ENCODE data around the gene JTB.
A peak's percentile ranks its signal among the peaks of the same experiment; 100 is the strongest.

JTB gene

GRCh38 chr1:153944005-153944826 is 33.3 kb downstream of the JTB start:
- Histone ChIP-seq H3K4me3 (ENCODE audit: insufficient read depth, low read depth, low read length, poor library complexity, severe bottlenecking) (peak overlapping the region; percentile 79), H3K27ac (ENCODE audit: insufficient read depth, low read length, poor library complexity, severe bottlenecking) (peak overlapping the region; percentile 77), H3K27me3 (replicated peaks; ENCODE audit: control insufficient read depth, insufficient read depth, low read length, poor library complexity, severe bottlenecking) (no peaks in the 10 kb centered on the region), H3K36me3 (ENCODE audit: control insufficient read depth, insufficient read depth, low read length) (peaks cover 56% of the 10 kb centered on the region), H3K4me1 (ENCODE audit: control insufficient read depth, insufficient read depth, low read length, poor library complexity, severe bottlenecking) (peaks cover 25% of the 10 kb centered on the region), H3K9me3 (ENCODE audit: control insufficient read depth, low read length) (no peaks in the 10 kb centered on the region)
- DNase-seq = no peak

GRCh38 chr1:153942766-153943549 is 34.5 kb downstream of the JTB start:
- no peaks in the 10 kb centered on the region for H3K27me3 ChIP-seq (replicated peaks; ENCODE audit: control insufficient read depth, insufficient read depth, low read length, poor library complexity, severe bottlenecking)
- no peak for DNase-seq
- H3K4me1 ChIP-seq (ENCODE audit: control insufficient read depth, insufficient read depth, low read length, poor library complexity, severe bottlenecking) = peaks cover 25% of the 10 kb centered on the region
- H3K9me3 ChIP-seq (ENCODE audit: control insufficient read depth, low read length) = no peaks in the 10 kb centered on the region
- H3K27ac ChIP-seq (ENCODE audit: insufficient read depth, low read length, poor library complexity, severe bottlenecking) = peak overlapping the region; percentile 27
- H3K4me3 ChIP-seq (ENCODE audit: insufficient read depth, low read depth, low read length, poor library complexity, severe bottlenecking) = no peak overlapping the region
- peaks cover 50% of the 10 kb centered on the region for H3K36me3 ChIP-seq (ENCODE audit: control insufficient read depth, insufficient read depth, low read length)

- H3K36me3 ChIP-seq (ENCODE audit: control insufficient read depth, insufficient read depth, low read length) = peaks cover 55% of the 10 kb centered on the region
Measured at GRCh38 chr1:153941826-153942725, 35.4 kb downstream of the JTB start.

GRCh38 chr1:153940756-153941155 is 36.7 kb downstream of the JTB start:
- Histone ChIP-seq H3K27me3 (replicated peaks; ENCODE audit: control insufficient read depth, insufficient read depth, low read length, poor library complexity, severe bottlenecking) (no peaks in the 10 kb centered on the region), H3K4me1 (ENCODE audit: control insufficient read depth, insufficient read depth, low read length, poor library complexity, severe bottlenecking) (peaks cover 21% of the 10 kb centered on the region), H3K27ac (ENCODE audit: insufficient read depth, low read length, poor library complexity, severe bottlenecking) (no peak overlapping the region), H3K4me3 (ENCODE audit: insufficient read depth, low read depth, low read length, poor library complexity, severe bottlenecking) (no peak overlapping the region), H3K9me3 (ENCODE audit: control insufficient read depth, low read length) (no peaks in the 10 kb centered on the region), H3K36me3 (ENCODE audit: control insufficient read depth, insufficient read depth, low read length) (peaks cover 68% of the 10 kb centered on the region)
- DNase-seq = no peak

More at GRCh38 chr1:153941826-153942725, 35.4 kb downstream of the JTB start:
- DNase-seq = no peak
- no peak overlapping the region for H3K27ac ChIP-seq (ENCODE audit: insufficient read depth, low read length, poor library complexity, severe bottlenecking)
- peaks cover 25% of the 10 kb centered on the region for H3K4me1 ChIP-seq (ENCODE audit: control insufficient read depth, insufficient read depth, low read length, poor library complexity, severe bottlenecking)
- H3K4me3 ChIP-seq (ENCODE audit: insufficient read depth, low read depth, low read length, poor library complexity, severe bottlenecking) = no peak overlapping the region
- no peaks in the 10 kb centered on the region for H3K9me3 ChIP-seq (ENCODE audit: control insufficient read depth, low read length)
- no peaks in the 10 kb centered on the region for H3K27me3 ChIP-seq (replicated peaks; ENCODE audit: control insufficient read depth, insufficient read depth, low read length, poor library complexity, severe bottlenecking)

- no peak for DNase-seq
- Histone ChIP-seq H3K4me3 (ENCODE audit: insufficient read depth, low read depth, low read length, poor library complexity, severe bottlenecking) (no peak overlapping the region), H3K9me3 (ENCODE audit: control insufficient read depth, low read length) (no peaks in the 10 kb centered on the region), H3K27ac (ENCODE audit: insufficient read depth, low read length, poor library complexity, severe bottlenecking) (no peak overlapping the region), H3K27me3 (replicated peaks; ENCODE audit: control insufficient read depth, insufficient read depth, low read length, poor library complexity, severe bottlenecking) (no peaks in the 10 kb centered on the region), H3K4me1 (ENCODE audit: control insufficient read depth, insufficient read depth, low read length, poor library complexity, severe bottlenecking) (peaks cover 18% of the 10 kb centered on the region), H3K36me3 (ENCODE audit: control insufficient read depth, insufficient read depth, low read length) (peaks cover 80% of the 10 kb centered on the region)
Measured at GRCh38 chr1:153939476-153939875, 38.0 kb downstream of the JTB start.

GRCh38 chr1:153938996-153939395 is 38.5 kb downstream of the JTB start:
- Histone ChIP-seq H3K27ac (ENCODE audit: insufficient read depth, low read length, poor library complexity, severe bottlenecking) (no peak overlapping the region), H3K36me3 (ENCODE audit: control insufficient read depth, insufficient read depth, low read length) (peaks cover 85% of the 10 kb centered on the region), H3K4me3 (ENCODE audit: insufficient read depth, low read depth, low read length, poor library complexity, severe bottlenecking) (no peak overlapping the region), H3K9me3 (ENCODE audit: control insufficient read depth, low read length) (no peaks in the 10 kb centered on the region), H3K27me3 (replicated peaks; ENCODE audit: control insufficient read depth, insufficient read depth, low read length, poor library complexity, severe bottlenecking) (no peaks in the 10 kb centered on the region), H3K4me1 (ENCODE audit: control insufficient read depth, insufficient read depth, low read length, poor library complexity, severe bottlenecking) (peaks cover 14% of the 10 kb centered on the region)
- DNase-seq = no peak

GRCh38 chr1:153937331-153937730 is 40.1 kb downstream of the JTB start:
- Histone ChIP-seq H3K27me3 (replicated peaks; ENCODE audit: control insufficient read depth, insufficient read depth, low read length, poor library complexity, severe bottlenecking) (no peaks in the 10 kb centered on the region), H3K4me3 (ENCODE audit: insufficient read depth, low read depth, low read length, poor library complexity, severe bottlenecking) (no peak overlapping the region), H3K36me3 (ENCODE audit: control insufficient read depth, insufficient read depth, low read length) (peaks cover 93% of the 10 kb centered on the region), H3K9me3 (ENCODE audit: control insufficient read depth, low read length) (no peaks in the 10 kb centered on the region), H3K27ac (ENCODE audit: insufficient read depth, low read length, poor library complexity, severe bottlenecking) (no peak overlapping the region), H3K4me1 (ENCODE audit: control insufficient read depth, insufficient read depth, low read length, poor library complexity, severe bottlenecking) (no peaks in the 10 kb centered on the region)
- no peak for DNase-seq

GRCh38 chr1:153936011-153936802 is 41.3 kb downstream of the JTB start:
- Histone ChIP-seq H3K9me3 (ENCODE audit: control insufficient read depth, low read length) (no peaks in the 10 kb centered on the region), H3K27ac (ENCODE audit: insufficient read depth, low read length, poor library complexity, severe bottlenecking) (no peak overlapping the region), H3K27me3 (replicated peaks; ENCODE audit: control insufficient read depth, insufficient read depth, low read length, poor library complexity, severe bottlenecking) (no peaks in the 10 kb centered on the region), H3K36me3 (ENCODE audit: control insufficient read depth, insufficient read depth, low read length) (peaks cover 88% of the 10 kb centered on the region), H3K4me1 (ENCODE audit: control insufficient read depth, insufficient read depth, low read length, poor library complexity, severe bottlenecking) (no peaks in the 10 kb centered on the region), H3K4me3 (ENCODE audit: insufficient read depth, low read depth, low read length, poor library complexity, severe bottlenecking) (no peak overlapping the region)
- DNase-seq = no peak

- no peak for DNase-seq
Measured at GRCh38 chr1:153934746-153935145, 42.7 kb downstream of the JTB start.

More at GRCh38 chr1:153934746-153935145, 42.7 kb downstream of the JTB start:
- no peaks in the 10 kb centered on the region for H3K4me1 ChIP-seq (ENCODE audit: control insufficient read depth, insufficient read depth, low read length, poor library complexity, severe bottlenecking)
- no peaks in the 10 kb centered on the region for H3K9me3 ChIP-seq (ENCODE audit: control insufficient read depth, low read length)
- no peak overlapping the region for H3K4me3 ChIP-seq (ENCODE audit: insufficient read depth, low read depth, low read length, poor library complexity, severe bottlenecking)
- H3K27ac ChIP-seq (ENCODE audit: insufficient read depth, low read length, poor library complexity, severe bottlenecking) = no peak overlapping the region
- H3K27me3 ChIP-seq (replicated peaks; ENCODE audit: control insufficient read depth, insufficient read depth, low read length, poor library complexity, severe bottlenecking) = no peaks in the 10 kb centered on the region
- H3K36me3 ChIP-seq (ENCODE audit: control insufficient read depth, insufficient read depth, low read length) = peaks cover 88% of the 10 kb centered on the region
